ENCODE results near the gene SLC18A2.

SLC18A2 gene

GRCh38 chr10:117320050-117320665, 79.2 kb downstream of the SLC18A2 start:
- peak; percentile 20 for DNase-seq

GRCh38 chr10:117322260-117322659, 81.3 kb downstream of the SLC18A2 start:
- DNase-seq = no peak

GRCh38 chr10:117324367-117324766, 83.5 kb downstream of the SLC18A2 start:
- DNase-seq = no peak

GRCh38 chr10:117327262-117327661, 86.3 kb downstream of the SLC18A2 start:
- DNase-seq = no peak
